Liver (tissue), 9 donors: Measurements from ENCODE around the gene CFH. TPM values are rescaled to one million over a fixed set of nuclear protein-coding genes. Genes with fewer than 3 reads are reported as not detected.
A peak's percentile ranks its signal among the peaks of the same experiment; 100 is the strongest.

ENCODE experiments used
- DNase-seq: peaks from one replicate; pipeline ENCODE4 v3.0.0-alpha.2; 2017; ENCODE audit warnings: low spot score
- H3K27ac ChIP-seq, 2 donors: one replicate each; pipeline ENCODE4 v1.7.0; 2013; ENCODE audit warnings: inconsistent platforms in 2 of 2, low read length in 2 of 2, control low read depth in 1 of 2, low read depth in 1 of 2, mild to moderate bottlenecking in 1 of 2
- H3K27me3 ChIP-seq, 4 donors: one replicate each; pipeline versions ENCODE4 v1.6.1 to v1.7.0; 2013; ENCODE audit warnings: low read length in 3 of 4, inconsistent platforms in 1 of 4, mild to moderate bottlenecking in 1 of 4, moderate library complexity in 1 of 4; ENCODE audit not compliant: control insufficient read depth in 4 of 4, insufficient read depth in 4 of 4
- H3K36me3 ChIP-seq, 4 donors: one replicate each; pipeline versions ENCODE4 v1.6.1 to v1.7.0; 2013; ENCODE audit warnings: low read length in 3 of 4, mild to moderate bottlenecking in 3 of 4, low read depth in 1 of 4, moderate library complexity in 1 of 4; ENCODE audit not compliant: control insufficient read depth in 4 of 4, insufficient read depth in 3 of 4
- H3K4me1 ChIP-seq, 4 donors: one replicate each; pipeline versions ENCODE4 v1.6.1 to v1.7.0; 2013; ENCODE audit warnings: low read length in 3 of 4, mild to moderate bottlenecking in 3 of 4, moderate library complexity in 1 of 4; ENCODE audit not compliant: control insufficient read depth in 4 of 4, insufficient read depth in 4 of 4
- H3K4me3 ChIP-seq, 3 donors: one replicate each; pipeline versions ENCODE4 v1.6.1 to v1.7.0; 2013; ENCODE audit warnings: low read length in 3 of 3, control low read depth in 1 of 3, low read depth in 1 of 3, mild to moderate bottlenecking in 1 of 3
- H3K9ac ChIP-seq, 2 donors: one replicate each; pipeline ENCODE4 v1.7.0; 2013; ENCODE audit warnings: low read length in 2 of 2, mild to moderate bottlenecking in 2 of 2, moderate library complexity in 2 of 2, control low read depth in 1 of 2, low read depth in 1 of 2
- H3K9me3 ChIP-seq, 4 donors: one replicate each; pipeline versions ENCODE4 v1.6.1 to v1.7.0; 2013; ENCODE audit warnings: low read length in 3 of 4; ENCODE audit not compliant: control insufficient read depth in 4 of 4
- ATF3 ChIP-seq: IDR thresholded peaks from 2 replicates; pipeline ENCODE4 v1.6.1; 2016; ENCODE audit warnings: antibody characterized with exemption
- EGR1 ChIP-seq, 2 donors: IDR thresholded peaks; 2 replicates each; pipeline ENCODE4 v1.6.1; 2016 to 2018; ENCODE audit warnings: antibody characterized with exemption in 2 of 2, low read depth in 2 of 2
- FOXA1 ChIP-seq: IDR thresholded peaks from 2 replicates; pipeline ENCODE4 v1.6.1; 2016; ENCODE audit warnings: antibody characterized with exemption
- FOXA2 ChIP-seq: IDR thresholded peaks from 2 replicates; pipeline ENCODE4 v1.6.1; 2016; ENCODE audit warnings: antibody characterized with exemption
- GABPA ChIP-seq, 2 donors: IDR thresholded peaks in 1 of 2; conservative IDR thresholded peaks in 1 of 2; 2 replicates each; pipeline ENCODE4 v1.6.1; 2016; ENCODE audit warnings: antibody characterized with exemption in 2 of 2, mild to moderate bottlenecking in 1 of 2, moderate library complexity in 1 of 2
- HNF4A ChIP-seq, 2 donors: conservative IDR thresholded peaks; 2 replicates each; pipeline ENCODE4 v1.6.1; 2016; ENCODE audit warnings: antibody characterized with exemption in 2 of 2, mild to moderate bottlenecking in 2 of 2
- HNF4G ChIP-seq: IDR thresholded peaks from 2 replicates; pipeline ENCODE4 v1.6.1; 2016; ENCODE audit warnings: antibody characterized with exemption
- NR2F2 ChIP-seq: IDR thresholded peaks from 2 replicates; pipeline ENCODE4 v1.6.1; 2016; ENCODE audit warnings: antibody characterized with exemption
- RAD21 ChIP-seq, 2 donors: IDR thresholded peaks; 2 replicates each; pipeline ENCODE4 v1.6.1; 2016; ENCODE audit warnings: antibody characterized with exemption in 2 of 2, mild to moderate bottlenecking in 2 of 2
- REST ChIP-seq: IDR thresholded peaks from 2 replicates; pipeline ENCODE4 v1.6.1; 2016; ENCODE audit warnings: antibody characterized with exemption, mild to moderate bottlenecking
- RXRA ChIP-seq, 2 donors: IDR thresholded peaks; 2 replicates each; pipeline ENCODE4 v1.6.1; 2017 to 2018; ENCODE audit warnings: antibody characterized with exemption in 2 of 2, mild to moderate bottlenecking in 1 of 2
- TAF1 ChIP-seq: conservative IDR thresholded peaks from 2 replicates; pipeline ENCODE4 v1.6.1; 2016; ENCODE audit warnings: antibody characterized with exemption, mild to moderate bottlenecking
- ZBTB33 ChIP-seq: IDR thresholded peaks from 2 replicates; pipeline ENCODE4 v1.6.1; 2016; ENCODE audit warnings: antibody characterized with exemption
- polyA plus RNA-seq, 2 donors: library from polyadenylated mRNA; stranded (reverse) in 1 of 2; unstranded in 1 of 2; fragments of 200-250 nt in 1 of 2; fragments of >200 nt in 1 of 2; fragmentation: Nextera tagmentation in 1 of 2; extraction: Ambion mirVana in 1 of 2; gene quantifications; one replicate each; pipeline versions ENCODE4 v1.2.1 to v1.2.3, GENCODE V29; 2013 to 2015
- total RNA-seq, 2 donors: library from RNA; depleted of rRNA; stranded (reverse); fragments of >200 nt; gene quantifications; one replicate each; pipeline ENCODE4 v1.2.3, GENCODE V29; 2014
- donor health status: healthy.
- donor health status: healthy.
- donor health status: healthy.
- donor health status: healthy.
- donor health status: healthy.

CFH gene
- total and polyA plus RNA-seq, 4 donors: 554 to 1,479 (median 782) TPM

GRCh38 chr1:196669693-196670092 lies 17.9 kb downstream of the CFH start:
- no peak overlapping the region for H3K4me3 ChIP-seq
- H3K9me3 ChIP-seq: no peaks in the 10 kb centered on the region
- no peak for DNase-seq
- TF ChIP-seq ATF3 (no peak), EGR1 (IDR thresholded peaks at IDR 0.05; ENCODE audit: low read depth in 2 of 2) (no peak), HNF4A (conservative IDR thresholded peaks at IDR 0.05) (peak in 1 of 2 donors; percentile 20)
- peak overlapping the region in 1 of 2 donors; percentile 25 for H3K27ac ChIP-seq
- H3K9ac ChIP-seq: no peak overlapping the region
- no peaks in the 10 kb centered on the region for H3K27me3 ChIP-seq
- peaks cover 0 to 57% (median 33%) of the 10 kb centered on the region in 4 donors for H3K36me3 ChIP-seq
- H3K4me1 ChIP-seq: peaks cover 0 to 10% (median 5%) of the 10 kb centered on the region in 4 donors

GRCh38 chr1:196674908-196675307 lies 23.1 kb downstream of the CFH start:
- H3K9me3 ChIP-seq: no peaks in the 10 kb centered on the region
- H3K4me1 ChIP-seq: peaks cover 0 to 4% (median 0%) of the 10 kb centered on the region in 4 donors
- H3K4me3 ChIP-seq: no peak overlapping the region
- no peak overlapping the region for H3K27ac ChIP-seq
- no peak overlapping the region for H3K9ac ChIP-seq
- H3K36me3 ChIP-seq: peaks cover 0 to 75% (median 49%) of the 10 kb centered on the region in 4 donors
- TF ChIP-seq FOXA1: no peak
- no peak for TF ChIP-seq GABPA (IDR thresholded peaks at IDR 0.05 in 1 of 2, conservative IDR thresholded peaks at IDR 0.05 in 1 of 2)
- TF ChIP-seq TAF1: no peak
- no peak for TF ChIP-seq RAD21 (IDR thresholded peaks at IDR 0.05)
- no peak for TF ChIP-seq ATF3
- no peak for TF ChIP-seq FOXA2
- no peak for TF ChIP-seq ZBTB33
- TF ChIP-seq HNF4G: no peak
- TF ChIP-seq EGR1 (IDR thresholded peaks at IDR 0.05; ENCODE audit: low read depth in 2 of 2): no peak
- no peak for TF ChIP-seq RXRA (IDR thresholded peaks at IDR 0.05)
- TF ChIP-seq NR2F2: no peak
- no peak for TF ChIP-seq REST
- no peaks in the 10 kb centered on the region for H3K27me3 ChIP-seq
- DNase-seq: no peak
